SK-N-MC (cell line): ENCODE results near the gene DNTTIP2.

ENCODE experiments used
- DNase-seq: peaks from one replicate; pipeline ENCODE4 v3.0.0-alpha.2; 2011; ENCODE audit warnings: low read depth, low spot score
- H3K27ac ChIP-seq: fragments of 200-600 bp; sonication (generic); 2 replicates; pipeline ENCODE4 v1.5.1; 2016; ENCODE audit warnings: mixed run types
- H3K36me3 ChIP-seq: fragments of 200-600 bp; sonication (generic); 2 replicates; pipeline ENCODE4 v1.6.1; 2017; ENCODE audit warnings: antibody characterized with exemption, low read length, mixed read lengths; ENCODE audit not compliant: insufficient read depth
- H3K4me3 ChIP-seq: fragments of 200-600 bp; sonication (generic); 2 replicates; pipeline ENCODE4 v1.5.1; 2016
- H3K9ac ChIP-seq: fragments of 200-600 bp; sonication (generic); 2 replicates; pipeline ENCODE4 v1.8.0; 2017; ENCODE audit warnings: mixed run types, mixed read lengths; ENCODE audit not compliant: insufficient read length
- H3K9me3 ChIP-seq: fragments of 200-600 bp; sonication (generic); 2 replicates; pipeline ENCODE4 v1.6.1; 2017; ENCODE audit warnings: low read depth, mild to moderate bottlenecking, antibody characterized with exemption, low read length, moderate library complexity, mixed read lengths
- EZH2 ChIP-seq: fragments of 200-600 bp; sonication (generic); IDR thresholded peaks from one replicate; pipeline ENCODE4 v1.6.1; 2017; ENCODE audit warnings: antibody characterized with exemption
- FOXP2 ChIP-seq: optimal IDR thresholded peaks from 2 replicates; pipeline ENCODE3; 2011; ENCODE audit warnings: mild to moderate bottlenecking, moderate library complexity; ENCODE audit not compliant: insufficient read depth; ENCODE audit errors: extremely low read length, control extremely low read depth
- POLR2AphosphoS5 ChIP-seq: IDR thresholded peaks from 2 replicates; pipeline ENCODE4 v1.6.1; 2012; ENCODE audit warnings: mild to moderate bottlenecking, low read depth, low read length, borderline replicate concordance

Gene DNTTIP2

GRCh38 chr1:93820554-93821422, 58.2 kb downstream of the DNTTIP2 start:
- no peak for TF ChIP-seq EZH2
- TF ChIP-seq FOXP2 = no peak
- no peak for TF ChIP-seq POLR2AphosphoS5
- no peaks in the 10 kb centered on the region for H3K9me3 ChIP-seq
- peak overlapping the region; percentile 12; the same call in 1 of the 2 replicates for H3K4me3 ChIP-seq
- no peak overlapping the region for H3K27ac ChIP-seq
- no peaks in the 10 kb centered on the region for H3K36me3 ChIP-seq
- H3K9ac ChIP-seq = no peak overlapping the region
- DNase-seq = no peak

GRCh38 chr1:93818570-93818959, 60.4 kb downstream of the DNTTIP2 start:
- Histone ChIP-seq H3K36me3 (no peaks in the 10 kb centered on the region), H3K27ac (no peak overlapping the region), H3K9ac (no peak overlapping the region), H3K4me3 (no peak overlapping the region), H3K9me3 (no peaks in the 10 kb centered on the region)
- TF ChIP-seq FOXP2 (no peak), EZH2 (no peak), POLR2AphosphoS5 (no peak)
- no peak for DNase-seq

DNA sequence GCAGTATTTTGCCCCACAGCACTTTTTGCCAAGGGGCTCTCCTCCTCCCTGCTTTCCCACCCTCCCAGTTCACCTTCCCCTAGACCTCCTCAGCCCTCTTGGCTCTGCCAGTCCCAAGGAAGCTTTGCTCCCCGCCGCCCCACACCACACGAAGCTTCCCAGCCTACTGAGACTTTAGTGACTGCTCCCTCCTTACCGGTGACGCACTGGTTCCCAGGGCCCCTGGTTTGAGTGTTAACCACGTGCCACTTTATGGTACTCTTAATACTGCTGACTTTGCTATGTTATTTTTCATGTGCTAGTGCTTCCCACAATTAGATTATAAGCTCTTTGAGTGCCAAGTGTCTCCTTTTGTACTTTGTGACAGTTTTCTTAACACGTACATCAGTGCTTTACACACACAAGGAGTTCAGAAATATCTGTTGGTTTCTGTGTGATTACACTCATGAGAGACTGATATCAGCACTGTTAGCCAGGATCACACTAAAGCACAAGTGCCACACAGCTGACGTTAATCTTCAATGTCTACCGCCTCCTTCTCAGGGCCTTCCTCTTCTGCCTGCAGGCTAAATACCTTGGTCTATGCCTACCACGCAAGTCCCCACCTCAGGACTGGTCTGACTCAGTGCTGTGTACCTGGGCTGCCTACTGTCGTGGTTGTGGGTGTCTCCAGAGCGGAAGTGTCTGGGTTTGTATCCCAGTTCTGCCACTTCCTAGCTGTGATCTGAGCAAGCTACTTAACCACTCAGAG, 61.0 kb downstream of the DNTTIP2 start:
- no peak for DNase-seq
- Histone ChIP-seq H3K9me3 (no peaks in the 10 kb centered on the region), H3K27ac (no peak overlapping the region), H3K4me3 (no peak overlapping the region), H3K36me3 (no peaks in the 10 kb centered on the region), H3K9ac (no peak overlapping the region)
- TF ChIP-seq EZH2 (no peak), POLR2AphosphoS5 (no peak), FOXP2 (no peak)

- Histone ChIP-seq H3K9ac (no peak overlapping the region), H3K27ac (peak overlapping the region; percentile 49; the same call in 1 of the 2 replicates), H3K36me3 (no peaks in the 10 kb centered on the region), H3K9me3 (no peaks in the 10 kb centered on the region), H3K4me3 (peak overlapping the region; percentile 14; the same call in 1 of the 2 replicates)
- TF ChIP-seq POLR2AphosphoS5 = no peak
- no peak for TF ChIP-seq FOXP2
- TF ChIP-seq EZH2 = no peak
- no peak for DNase-seq
Measured at GRCh38 chr1:93816970-93817678, 61.9 kb downstream of the DNTTIP2 start.
